OCI-LY3 (cell line): ENCODE measurements around the gene ADGRV1.

ENCODE experiments used
- H2AFZ ChIP-seq: fragments of 200-600, 300-600 bp; shearing (Covaris generic); 2 replicates; pipeline ENCODE4 v1.6.0; 2014; ENCODE audit warnings: antibody characterized with exemption, low read depth, low read length
- H3K27ac ChIP-seq: fragments of 200-600, 300-600 bp; sonication (generic); 2 replicates; pipeline ENCODE4 v1.5.1; 2014; ENCODE audit warnings: mild to moderate bottlenecking, low read length, moderate library complexity, mixed read lengths
- H3K27me3 ChIP-seq: fragments of 200-600, 300-600 bp; sonication (generic); 2 replicates; pipeline ENCODE4 v1.6.1; 2014; ENCODE audit warnings: low read depth, low read length, mixed read lengths
- H3K36me3 ChIP-seq: fragments of 200-600, 300-600 bp; sonication (generic); replicated peaks from 2 replicates; pipeline ENCODE3; 2014; ENCODE audit warnings: low read depth, low read length, mixed read lengths
- H3K4me1 ChIP-seq: fragments of 300-600, 200-600 bp; sonication (generic); 2 replicates; pipeline ENCODE4 v1.6.1; 2014; ENCODE audit warnings: low read length, mixed read lengths
- H3K4me2 ChIP-seq: fragments of 200-600, 300-600 bp; sonication (generic); 2 replicates; pipeline ENCODE4 v1.6.1; 2014; ENCODE audit warnings: low read length, mixed read lengths
- H3K4me3 ChIP-seq: fragments of 300-600, 200-600 bp; sonication (generic); 2 replicates; pipeline ENCODE4 v1.5.1; 2014; ENCODE audit warnings: antibody characterized with exemption, mild to moderate bottlenecking, low read length, moderate library complexity
- H3K79me2 ChIP-seq: fragments of 300-600, 200-600 bp; shearing (Covaris generic); 2 replicates; pipeline ENCODE4 v1.6.1; 2014; ENCODE audit warnings: mild to moderate bottlenecking, low read length, mixed read lengths
- H3K9ac ChIP-seq: fragments of 300-600, 200-600 bp; shearing (Covaris generic); 2 replicates; pipeline ENCODE4 v1.6.0; 2014; ENCODE audit warnings: mild to moderate bottlenecking, low read length, moderate library complexity
- H3K9me3 ChIP-seq: fragments of 200-600, 300-600 bp; shearing (Covaris generic); 2 replicates; pipeline ENCODE4 v1.6.1; 2014; ENCODE audit warnings: low read length, mixed read lengths; ENCODE audit not compliant: insufficient read depth
- H4K20me1 ChIP-seq: fragments of 200-600, 300-600 bp; sonication (generic); 2 replicates; pipeline ENCODE4 v1.6.1; 2016; ENCODE audit warnings: low read length, mixed read lengths; ENCODE audit not compliant: insufficient read depth
- CTCF ChIP-seq: fragments of 200-600, 300-600 bp; sonication (generic); IDR thresholded peaks from 2 replicates; pipeline ENCODE4 v1.5.1; 2014; ENCODE audit warnings: antibody characterized with exemption, low read length, low read depth
- EZH2phosphoT487 ChIP-seq: fragments of 200-600 bp; shearing (Covaris generic); IDR thresholded peaks from 2 replicates; pipeline ENCODE4 v1.6.1; 2018; ENCODE audit warnings: antibody characterized with exemption, mixed run types, low read depth

ADGRV1 gene

DNA sequence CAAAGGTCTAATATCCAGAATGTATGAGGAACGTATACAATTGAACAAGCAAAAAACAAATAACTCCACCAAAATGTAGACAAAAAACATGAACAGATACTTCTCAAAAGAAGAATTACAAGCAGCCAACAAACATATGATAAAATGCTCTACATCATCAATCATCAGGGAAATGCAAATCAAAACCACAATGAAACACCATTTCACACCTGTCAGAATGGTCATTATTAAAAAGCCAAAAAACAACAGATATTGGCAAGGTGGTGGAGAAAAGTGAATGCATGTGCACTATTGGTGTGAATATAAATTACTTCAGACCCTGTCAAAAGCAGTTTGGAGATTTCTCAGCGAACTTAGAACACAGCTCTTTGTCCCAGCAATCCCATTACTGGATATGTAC, 510.8 kb downstream of the ADGRV1 start:
- Histone ChIP-seq H3K4me3 (no peak overlapping the region), H3K4me2 (no peak overlapping the region), H4K20me1 (no peaks in the 10 kb centered on the region), H3K4me1 (peaks cover 2% of the 10 kb centered on the region; the same call in 1 of the 2 replicates), H3K27ac (no peak overlapping the region), H3K79me2 (no peaks in the 10 kb centered on the region), H3K9me3 (no peaks in the 10 kb centered on the region), H3K27me3 (peaks cover 30% of the 10 kb centered on the region), H3K36me3 (no peaks in the 10 kb centered on the region), H2AFZ (no peak overlapping the region), H3K9ac (no peak overlapping the region)
- no peak for TF ChIP-seq EZH2phosphoT487
- TF ChIP-seq CTCF = no peak

DNA sequence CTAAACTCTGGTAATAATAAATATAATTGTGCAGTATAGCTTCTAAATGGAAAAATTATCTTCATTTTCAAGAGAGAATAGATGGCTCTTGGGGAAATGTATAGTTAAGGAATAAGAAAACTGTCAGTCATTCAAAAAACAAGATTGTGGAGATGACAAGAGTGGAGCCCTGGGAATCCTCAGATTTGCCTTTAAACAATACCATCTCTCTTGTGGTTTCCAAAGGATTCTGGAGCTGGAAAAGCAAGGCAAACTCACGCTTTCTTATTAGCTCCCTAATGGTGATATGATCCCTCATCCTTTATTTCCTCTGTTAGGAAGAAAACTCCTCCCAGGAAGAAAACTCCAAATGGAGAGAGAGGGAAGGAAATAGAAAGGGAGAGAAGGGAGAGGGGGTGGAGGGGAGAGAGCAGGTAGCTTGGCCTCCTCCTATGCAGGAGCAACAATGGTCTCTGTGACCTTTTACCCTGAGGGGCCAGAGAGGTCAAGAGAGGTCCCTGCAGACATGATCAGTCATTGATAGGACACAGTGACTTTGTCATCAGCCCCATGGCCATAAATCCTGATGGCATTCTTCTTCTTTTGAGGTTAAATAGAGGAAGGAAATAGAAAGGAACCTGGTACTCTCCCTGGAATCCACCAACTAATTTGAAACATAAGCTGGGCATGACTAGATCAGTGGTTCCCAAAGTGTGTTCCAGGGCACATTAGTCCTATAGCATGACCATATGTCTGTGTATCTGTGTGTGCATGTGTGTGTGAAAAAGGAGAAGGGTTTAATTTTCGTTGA, 512.4 kb downstream of the ADGRV1 start:
- TF ChIP-seq EZH2phosphoT487 (no peak), CTCF (no peak)
- Histone ChIP-seq H4K20me1 (no peaks in the 10 kb centered on the region), H3K4me3 (no peak overlapping the region), H2AFZ (no peak overlapping the region), H3K4me2 (no peak overlapping the region), H3K36me3 (no peaks in the 10 kb centered on the region), H3K9me3 (no peaks in the 10 kb centered on the region), H3K4me1 (peaks cover 11% of the 10 kb centered on the region), H3K27me3 (peaks cover 22% of the 10 kb centered on the region), H3K27ac (no peak overlapping the region), H3K9ac (no peak overlapping the region), H3K79me2 (no peaks in the 10 kb centered on the region)

- TF ChIP-seq EZH2phosphoT487 (no peak), CTCF (no peak)
- H3K4me2 ChIP-seq = no peak overlapping the region
- H3K4me3 ChIP-seq = no peak overlapping the region
- H3K27ac ChIP-seq = no peak overlapping the region
- H3K27me3 ChIP-seq = peaks cover 17% of the 10 kb centered on the region
- peaks cover 11% of the 10 kb centered on the region for H3K4me1 ChIP-seq
- no peaks in the 10 kb centered on the region for H3K36me3 ChIP-seq
- no peaks in the 10 kb centered on the region for H3K79me2 ChIP-seq
- H4K20me1 ChIP-seq = no peaks in the 10 kb centered on the region
- H3K9ac ChIP-seq = no peak overlapping the region
- H2AFZ ChIP-seq = no peak overlapping the region
- no peaks in the 10 kb centered on the region for H3K9me3 ChIP-seq
Observed at GRCh38 chr5:91072881-91073280, 514.3 kb downstream of the ADGRV1 start.

DNA sequence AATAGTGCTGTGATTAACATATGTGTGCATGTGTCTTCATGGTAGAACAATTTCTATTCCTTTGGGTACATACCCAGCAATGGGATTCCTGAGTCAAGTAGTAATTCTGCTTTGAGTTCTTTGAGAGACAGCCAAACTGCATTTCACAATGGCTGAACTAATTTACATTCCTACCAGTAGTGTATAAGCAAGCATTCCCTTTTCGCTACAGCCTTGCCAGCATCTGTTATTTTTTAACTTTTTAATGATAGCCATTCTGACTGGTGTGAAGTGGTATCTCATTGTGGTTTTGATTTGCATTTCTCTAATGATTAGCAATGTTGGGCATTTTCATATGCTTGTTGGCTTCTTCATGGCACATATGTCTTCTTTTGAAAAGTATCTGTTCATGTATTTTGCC, 516.0 kb downstream of the ADGRV1 start:
- H3K4me1 ChIP-seq = peaks cover 19% of the 10 kb centered on the region
- H3K4me3 ChIP-seq = no peak overlapping the region
- H3K4me2 ChIP-seq = 0 out of 2 replicates have a peak overlapping the region, but pooled peaks have one; percentile 12
- H3K9ac ChIP-seq = no peak overlapping the region
- H3K36me3 ChIP-seq = no peaks in the 10 kb centered on the region
- peaks cover 17% of the 10 kb centered on the region for H3K27me3 ChIP-seq
- H3K79me2 ChIP-seq = no peaks in the 10 kb centered on the region
- H4K20me1 ChIP-seq = no peaks in the 10 kb centered on the region
- H3K9me3 ChIP-seq = no peaks in the 10 kb centered on the region
- H2AFZ ChIP-seq = no peak overlapping the region
- no peak overlapping the region for H3K27ac ChIP-seq
- TF ChIP-seq CTCF = no peak
- no peak for TF ChIP-seq EZH2phosphoT487
